NB4 (cell line): ENCODE data around the gene PSD4.

Experiments used
- DNase-seq: peaks from one replicate; pipeline ENCODE4 v3.0.0; 2010; ENCODE audit warnings: low read depth
- H3K4me3 ChIP-seq: one replicate; pipeline ENCODE4 v1.5.1; 2011; ENCODE audit warnings: mild to moderate bottlenecking, low read depth, low read length, moderate library complexity
- CTCF ChIP-seq: IDR thresholded peaks from one replicate; pipeline ENCODE4 v1.5.1; 2012; ENCODE audit warnings: low read depth, low read length
- MAX ChIP-seq: IDR thresholded peaks from 2 replicates; pipeline ENCODE4 v1.6.1; 2011; ENCODE audit warnings: low read depth, low read length
- MYC ChIP-seq: IDR thresholded peaks from 2 replicates; pipeline ENCODE4 v1.6.1; 2011; ENCODE audit warnings: low read depth, low read length
- POLR2A ChIP-seq: IDR thresholded peaks from 2 replicates; pipeline ENCODE4 v1.6.1; 2011; ENCODE audit warnings: mild to moderate bottlenecking; ENCODE audit not compliant: insufficient read length; ENCODE audit errors: extremely low read depth

Gene PSD4

GRCh38 chr2:113164930-113165585 is 8.7 kb upstream of the PSD4 start:
- no peak overlapping the region for H3K4me3 ChIP-seq
- DNase-seq = no peak
- TF ChIP-seq MYC (no peak), CTCF (no peak)

- no peak for DNase-seq
- no peak for TF ChIP-seq POLR2A
- TF ChIP-seq MAX = no peak
- TF ChIP-seq MYC = no peak
- no peak for TF ChIP-seq CTCF
- no peak overlapping the region for H3K4me3 ChIP-seq
Measured at GRCh38 chr2:113166187-113166645, 7.6 kb upstream of the PSD4 start.

GRCh38 chr2:113167115-113167932 is 6.4 kb upstream of the PSD4 start:
- no peak overlapping the region for H3K4me3 ChIP-seq
- peak; percentile 79 for DNase-seq
- no peak for TF ChIP-seq CTCF
- peak; percentile 79 for TF ChIP-seq MYC
- TF ChIP-seq MAX = peak; percentile 71

- no peak for DNase-seq
- TF ChIP-seq MYC (no peak), CTCF (no peak), MAX (no peak), POLR2A (no peak)
- no peak overlapping the region for H3K4me3 ChIP-seq
Measured at GRCh38 chr2:113167962-113168340, 5.8 kb upstream of the PSD4 start.

- peak; percentile 32 for DNase-seq
- TF ChIP-seq MAX = no peak
- TF ChIP-seq POLR2A = no peak
- no peak for TF ChIP-seq CTCF
- no peak for TF ChIP-seq MYC
- H3K4me3 ChIP-seq = no peak overlapping the region
Measured at GRCh38 chr2:113169002-113169530, 4.7 kb upstream of the PSD4 start.
